GM21717 (cell line): ENCODE measurements around the gene RNF222.
A peak's percentile ranks its signal among the peaks of the same experiment; 100 is the strongest.
"Not testable (repeated sequence)": the region's sequence is repeated elsewhere in the genome, so short reads cannot be mapped to it uniquely, and the experiment has no call there.

Source experiments
- ATAC-seq: cut with Tn5 transposase; IDR thresholded peaks from one replicate; pipeline ENCODE4 v1.9.1; 2021; ENCODE audit warnings: mild to moderate bottlenecking, moderate library complexity; ENCODE audit not compliant: unreplicated experiment

Gene RNF222

DNA sequence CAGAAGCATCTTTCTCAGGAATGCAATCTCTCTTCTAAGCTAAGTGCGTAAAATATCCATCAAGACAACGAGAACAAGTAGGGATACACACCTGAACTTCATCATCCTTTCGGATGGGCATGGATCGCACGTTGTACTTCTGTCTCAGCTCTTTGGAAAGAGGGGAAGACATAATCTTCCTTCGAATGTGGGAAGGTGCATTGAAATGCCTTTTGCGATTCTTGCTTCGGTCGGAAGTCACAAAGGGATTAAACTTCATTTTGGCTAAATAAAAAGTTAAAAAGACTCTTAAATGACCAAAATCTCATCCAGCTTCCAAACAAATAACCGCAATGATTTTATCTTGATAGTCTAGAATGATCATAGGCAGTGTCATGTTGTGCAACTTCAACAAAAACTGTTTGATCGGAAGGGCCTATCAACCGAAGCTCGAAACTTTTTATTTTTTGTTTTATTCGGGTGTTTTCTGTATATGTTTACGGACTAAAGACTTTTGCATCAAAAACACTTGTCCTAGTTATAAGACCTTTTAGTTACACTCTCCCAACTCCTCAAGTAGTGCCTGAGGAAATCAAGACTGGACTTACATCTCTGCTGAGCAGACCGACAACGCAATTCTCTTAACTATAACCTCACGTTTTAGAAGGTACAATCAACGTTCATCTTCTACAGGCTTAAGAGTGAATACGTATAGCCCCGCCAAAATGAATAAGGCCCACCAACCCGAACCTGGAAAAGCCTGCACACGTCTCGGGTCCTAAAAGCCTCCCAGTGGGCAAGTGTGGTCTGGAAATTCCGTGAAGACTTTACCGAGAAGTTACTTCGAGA, 15.4 kb downstream of the RNF222 start:
- no peak for ATAC-seq

- no peak for ATAC-seq
These were observed 17.6 kb downstream of the RNF222 start for GRCh38 chr17:8380049-8380448.

DNA sequence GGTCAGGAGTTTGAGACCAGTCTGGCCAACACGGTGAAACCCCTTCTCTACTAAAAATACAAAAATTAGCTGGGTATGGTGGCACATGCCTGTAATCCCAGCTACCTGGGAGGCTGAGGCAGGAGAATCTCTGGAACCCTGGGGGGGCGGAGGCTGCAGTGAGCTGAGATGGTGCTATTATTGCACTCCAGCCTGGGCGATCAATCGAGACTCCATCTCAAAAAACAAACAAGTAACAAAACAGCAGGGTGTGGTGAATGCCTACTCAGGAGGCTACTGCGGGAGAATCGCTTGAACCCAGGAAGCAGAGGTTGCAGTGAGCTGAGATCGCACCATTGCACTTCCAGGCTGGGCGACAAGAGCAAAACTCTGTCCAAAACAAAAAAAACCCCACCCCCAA, 19.5 kb downstream of the RNF222 start:
- ATAC-seq = not testable (repeated sequence)

GRCh38 chr17:8377422-8377821, 20.2 kb downstream of the RNF222 start:
- ATAC-seq = no peak

GRCh38 chr17:8376271-8377067, 21.2 kb downstream of the RNF222 start, which contains the start of gene KRABD2:
Gene KRABD2 (minus strand): TSS chr17:8376704.
- peak; percentile 77 for ATAC-seq

GRCh38 chr17:8375738-8376259, 21.8 kb downstream of the RNF222 start:
- no peak for ATAC-seq

DNA sequence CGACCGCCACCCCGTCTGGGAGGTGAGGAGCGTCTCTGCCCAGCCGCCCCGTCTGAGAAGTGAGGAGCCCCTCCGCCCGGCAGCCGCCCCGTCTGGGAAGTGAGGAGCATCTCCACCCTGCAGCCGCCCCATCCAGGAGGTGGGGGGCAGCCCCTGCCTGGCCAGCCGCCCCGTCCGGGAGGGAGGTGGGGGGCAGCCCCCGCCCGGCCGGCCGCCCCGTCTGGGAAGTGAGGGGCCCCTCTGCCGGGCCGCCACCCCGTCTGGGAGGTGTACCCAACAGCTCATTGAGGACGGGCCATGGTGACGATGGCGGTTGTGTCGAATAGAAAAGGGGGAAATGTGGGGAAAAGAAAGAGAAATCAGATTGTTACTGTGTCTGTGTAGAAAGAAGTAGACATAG, 23.8 kb downstream of the RNF222 start:
- not testable (repeated sequence) for ATAC-seq

- ATAC-seq = no peak
These were observed 25.2 kb downstream of the RNF222 start for GRCh38 chr17:8372422-8372821.

DNA sequence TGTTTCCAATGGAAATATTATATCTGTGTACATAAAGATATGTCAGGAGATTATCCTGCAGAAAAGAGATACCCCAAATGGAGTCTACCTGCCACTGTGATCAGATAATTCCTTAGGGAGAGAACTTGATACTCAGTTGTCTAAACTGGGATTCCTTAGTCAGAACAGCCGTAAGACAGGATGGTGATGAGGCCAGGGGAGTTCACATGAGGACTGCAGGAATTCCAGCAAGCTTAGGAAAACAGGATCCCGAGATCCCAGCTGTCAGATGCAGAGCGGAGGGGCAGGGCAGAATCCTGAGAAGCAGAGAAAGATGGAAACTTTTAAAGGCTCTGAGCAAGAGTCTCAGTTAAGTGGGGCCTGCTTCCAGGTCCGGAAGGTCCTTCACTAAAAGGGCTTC, 25.8 kb downstream of the RNF222 start:
- no peak for ATAC-seq

- no peak for ATAC-seq
These were observed 27.7 kb downstream of the RNF222 start for GRCh38 chr17:8369944-8370343.

- no peak for ATAC-seq
These were observed 29.4 kb downstream of the RNF222 start for GRCh38 chr17:8368193-8368592.

- ATAC-seq = no peak
These were observed 31.4 kb downstream of the RNF222 start for GRCh38 chr17:8366231-8366630.

- ATAC-seq = no peak
These were observed 32.5 kb downstream of the RNF222 start for GRCh38 chr17:8365143-8365542.

DNA sequence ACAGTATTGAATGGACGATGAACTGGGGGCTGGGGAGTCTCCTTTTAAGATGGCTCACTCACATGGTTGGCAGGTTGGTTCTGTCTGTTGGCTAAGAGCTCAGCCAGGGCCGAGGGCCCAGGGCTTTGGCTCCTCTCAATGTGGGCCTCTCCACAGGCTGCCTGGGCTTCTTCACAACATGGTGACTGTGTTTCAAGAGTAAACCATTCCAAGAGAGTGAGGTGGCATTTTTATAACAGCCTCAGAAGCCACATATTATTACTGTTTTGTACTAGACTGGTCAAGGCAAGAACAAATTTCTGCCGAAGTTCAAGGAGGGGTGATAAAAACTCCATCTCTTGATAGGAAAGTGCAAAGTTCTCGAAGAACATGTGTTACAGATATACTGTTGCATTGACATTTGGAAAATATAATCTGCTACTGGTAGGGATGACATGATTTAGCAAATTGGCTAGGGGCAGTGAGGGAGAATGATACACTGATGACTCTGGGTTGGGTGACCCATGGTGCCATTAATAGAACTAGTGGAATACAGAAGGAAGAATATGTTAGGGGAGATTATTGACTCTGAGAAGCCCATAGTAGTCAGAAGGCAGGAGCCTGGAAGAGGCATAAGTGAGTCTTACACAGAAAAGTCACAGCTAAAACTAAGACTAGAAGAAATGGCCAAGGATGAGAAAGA, 34.8 kb downstream of the RNF222 start:
- ATAC-seq = no peak

DNA sequence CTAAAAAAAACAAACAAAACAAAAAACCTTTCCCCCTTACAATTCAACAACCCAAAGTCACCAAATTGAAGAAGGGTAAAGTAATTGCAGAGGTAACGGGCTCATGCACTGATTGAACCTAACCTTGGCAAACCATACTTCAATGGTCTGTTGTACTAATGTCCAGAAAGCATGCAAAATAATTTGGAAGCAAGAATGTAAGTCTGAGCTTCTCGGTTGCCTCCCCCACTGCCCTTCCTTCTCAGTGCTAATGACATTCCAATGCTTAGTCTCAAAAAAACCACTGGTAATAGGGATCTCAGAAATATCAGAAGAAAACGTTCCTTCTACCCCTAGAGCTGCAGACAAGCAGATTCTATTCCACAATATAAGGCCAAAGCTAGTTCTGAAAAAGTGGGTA, 36.9 kb downstream of the RNF222 start:
- no peak for ATAC-seq

- no peak for ATAC-seq
These were observed 37.4 kb downstream of the RNF222 start for GRCh38 chr17:8360260-8360659.

GRCh38 chr17:8359769-8360168, 37.9 kb downstream of the RNF222 start:
- ATAC-seq = no peak

DNA sequence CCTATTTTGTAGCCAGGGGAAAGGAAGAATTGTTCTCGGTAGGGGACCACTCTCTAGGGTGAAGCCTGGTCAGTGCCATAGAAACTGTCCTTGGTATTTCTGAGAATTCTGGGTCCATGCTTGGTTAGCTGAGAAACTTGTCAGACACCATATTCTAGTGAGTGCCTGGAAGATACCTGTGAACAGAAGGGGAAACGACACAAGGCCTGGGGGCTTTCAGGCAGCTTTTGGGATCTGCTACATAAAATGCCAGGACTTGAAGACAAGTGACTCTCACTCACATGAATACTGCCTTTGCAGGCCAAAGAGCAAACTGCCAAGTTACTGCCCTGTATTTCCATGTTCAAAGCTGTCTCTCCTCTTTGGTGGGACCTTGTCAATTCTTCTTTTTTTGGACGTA, 39.7 kb downstream of the RNF222 start:
- ATAC-seq = no peak

DNA sequence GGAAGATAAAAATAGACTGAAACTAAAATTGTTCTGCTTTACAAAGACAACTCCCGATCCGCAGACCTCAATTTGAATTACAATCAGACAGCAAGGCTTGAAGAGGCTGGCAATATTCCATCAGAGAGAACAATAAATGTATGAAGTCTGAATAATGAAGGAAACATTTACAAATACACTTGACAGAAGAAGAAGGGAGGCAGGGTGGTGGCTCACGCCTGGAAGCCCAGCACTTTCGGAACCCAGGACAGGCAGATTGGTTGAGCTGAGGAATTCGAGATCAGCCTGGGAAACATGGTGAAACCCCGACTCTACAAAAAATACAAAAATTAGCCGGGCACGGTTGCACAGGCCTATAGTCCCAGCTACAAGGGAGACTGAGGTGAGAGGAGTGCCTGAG, 43.4 kb downstream of the RNF222 start:
- no peak for ATAC-seq

DNA sequence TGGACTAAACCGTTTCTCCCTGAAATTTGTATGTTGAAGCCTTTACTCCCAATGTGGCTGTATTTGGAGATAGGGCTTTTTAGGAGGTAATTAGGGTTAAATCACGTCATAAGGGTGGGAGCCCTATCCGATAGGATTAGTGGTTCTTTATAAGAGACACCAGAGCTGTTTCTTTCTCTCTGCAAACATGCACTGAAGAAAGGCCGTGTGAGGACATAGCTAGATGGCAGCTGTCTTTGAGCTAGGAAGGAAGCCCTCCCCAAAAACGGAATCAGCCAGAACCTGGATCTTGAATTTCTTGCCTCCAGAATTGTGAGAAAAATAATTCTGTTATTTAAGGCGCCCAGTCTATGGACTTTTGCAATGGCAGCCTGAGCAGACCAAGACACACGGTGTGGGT, 43.9 kb downstream of the RNF222 start:
- ATAC-seq = no peak

GRCh38 chr17:8350339-8350738, 47.3 kb downstream of the RNF222 start:
- no peak for ATAC-seq
